HL-60 (cell line): ENCODE data around the gene CPT1C.

Source experiments
- DNase-seq, 2 experiments: peaks; one replicate each; pipeline ENCODE4 v3.0.0-alpha.2; 2010 to 2020; ENCODE audit warnings: low read depth in 1 of 2, low spot score in 1 of 2
- H3K27ac ChIP-seq: fragments of 250-450 bp; sonication (Bioruptor Pico); replicated peaks from 2 replicates; pipeline ENCODE4 v1.5.1; 2020; ENCODE audit warnings: mild to moderate bottlenecking, moderate library complexity
- H3K27me3 ChIP-seq: fragments of 250-450 bp; sonication (Bioruptor Pico); 2 replicates; pipeline ENCODE4 v1.5.1; 2021; ENCODE audit warnings: mild to moderate bottlenecking, moderate library complexity; ENCODE audit not compliant: insufficient read depth, poor library complexity, severe bottlenecking
- H3K4me3 ChIP-seq: replicated peaks from 2 replicates; pipeline ENCODE4 v1.5.1; 2011; ENCODE audit warnings: mild to moderate bottlenecking, control low read depth, low read length; ENCODE audit not compliant: insufficient read depth
- CTCF ChIP-seq: IDR thresholded peaks from one replicate; pipeline ENCODE4 v1.5.1; 2011; ENCODE audit warnings: low read length, control low read depth, inconsistent platforms; ENCODE audit not compliant: insufficient read depth
- GABPA ChIP-seq: IDR thresholded peaks from 2 replicates; pipeline ENCODE4 v1.6.1; 2012; ENCODE audit warnings: low read depth
- POLR2AphosphoS5 ChIP-seq: IDR thresholded peaks from 2 replicates; pipeline ENCODE4 v1.6.1; 2012; ENCODE audit warnings: low read depth
- REST ChIP-seq: IDR thresholded peaks from 2 replicates; pipeline ENCODE4 v1.6.1; 2012; ENCODE audit warnings: low read depth; ENCODE audit not compliant: insufficient replicate concordance
- SPI1 ChIP-seq: IDR thresholded peaks from 2 replicates; pipeline ENCODE4 v1.6.1; 2012; ENCODE audit warnings: low read depth, mild to moderate bottlenecking, borderline replicate concordance

CPT1C gene

GRCh38 chr19:49665036-49665350, 25.9 kb upstream of the CPT1C start:
- no peak for DNase-seq
- H3K27me3 ChIP-seq: no peaks in the 10 kb centered on the region
- H3K4me3 ChIP-seq: peak overlapping the region; percentile 82
- peak overlapping the region; percentile 79 for H3K27ac ChIP-seq
- no peak for TF ChIP-seq POLR2AphosphoS5
- TF ChIP-seq SPI1: no peak
- no peak for TF ChIP-seq CTCF
- no peak for TF ChIP-seq REST
- no peak for TF ChIP-seq GABPA

- Histone ChIP-seq H3K27ac (peak within 1 kb of the TSS; percentile 79), H3K4me3 (peak within 1 kb of the TSS; percentile 82), H3K27me3 (no peaks in the 10 kb centered on the region)
- peak; percentile 94 to 98 for DNase-seq
- TF ChIP-seq REST (no peak), SPI1 (no peak), GABPA (no peak), CTCF (no peak), POLR2AphosphoS5 (no peak; the same call in 1 of the 2 replicates)
Measured at GRCh38 chr19:49665351-49666119, 25.4 kb upstream of the CPT1C start, which contains the start of the genes BCL2L12 and IRF3. Gene BCL2L12, plus strand, starts transcription at chr19:49665933. Its CDS starts 760 bp downstream, at chr19:49666693. Gene IRF3, minus strand, starts transcription at chr19:49665857. Its CDS starts 1,019 bp downstream, at chr19:49664838.

- DNase-seq: no peak
- H3K27ac ChIP-seq: peak overlapping the region; percentile 79
- TF ChIP-seq REST: no peak
- no peak for TF ChIP-seq CTCF
- no peak for TF ChIP-seq SPI1
- no peak for TF ChIP-seq POLR2AphosphoS5
- no peak for TF ChIP-seq GABPA
- peak overlapping the region; percentile 82 for H3K4me3 ChIP-seq
- no peaks in the 10 kb centered on the region for H3K27me3 ChIP-seq
Measured at GRCh38 chr19:49666120-49666444, 24.8 kb upstream of the CPT1C start.
